Trophoblast cell (in vitro differentiated cells and primary cell): ENCODE data around the gene UBASH3B.

Experiments used
- DNase-seq, 2 donors: peaks; one replicate each; pipeline ENCODE4 v3.0.0-alpha.2; 2016
- H2AFZ ChIP-seq: 2 replicates; pipeline ENCODE4 v1.6.1; 2013; ENCODE audit warnings: low read length, moderate library complexity, mild to moderate bottlenecking; ENCODE audit not compliant: insufficient read depth, poor library complexity
- H2AK5ac ChIP-seq: 2 replicates; pipeline ENCODE4 v1.6.1; 2013; ENCODE audit warnings: mild to moderate bottlenecking, low read length
- H2BK120ac ChIP-seq: 2 replicates; pipeline ENCODE4 v1.6.1; 2013; ENCODE audit warnings: low read length, mild to moderate bottlenecking, moderate library complexity; ENCODE audit not compliant: insufficient read depth, poor library complexity
- H2BK12ac ChIP-seq: 2 replicates; pipeline ENCODE4 v1.6.1; 2013; ENCODE audit warnings: mild to moderate bottlenecking, low read length, moderate library complexity
- H2BK5ac ChIP-seq: 2 replicates; pipeline ENCODE4 v1.6.1; 2013; ENCODE audit warnings: low read length, low read depth, moderate library complexity, mild to moderate bottlenecking; ENCODE audit not compliant: poor library complexity
- H3K14ac ChIP-seq: 2 replicates; pipeline ENCODE4 v1.6.1; 2013; ENCODE audit warnings: mild to moderate bottlenecking, low read length
- H3K18ac ChIP-seq: 2 replicates; pipeline ENCODE4 v1.6.1; 2013; ENCODE audit warnings: mild to moderate bottlenecking, low read length
- H3K23ac ChIP-seq: 2 replicates; pipeline ENCODE4 v1.6.1; 2013; ENCODE audit warnings: low read length
- H3K27ac ChIP-seq: 2 replicates; pipeline ENCODE4 v1.5.1; 2013; ENCODE audit warnings: low read depth, mild to moderate bottlenecking, inconsistent platforms, low read length, moderate library complexity
- H3K27me3 ChIP-seq: 2 replicates; pipeline ENCODE4 v1.6.1; 2013; ENCODE audit warnings: inconsistent platforms, mild to moderate bottlenecking, low read length, moderate library complexity; ENCODE audit not compliant: insufficient read depth
- H3K36me3 ChIP-seq, 2 experiments: 1 replicate in 1 of 2; 2 replicates in 1 of 2; pipeline ENCODE4 v1.6.1; 2013; ENCODE audit warnings: low read length in 2 of 2, mild to moderate bottlenecking in 2 of 2, moderate library complexity in 1 of 2; ENCODE audit not compliant: insufficient read depth in 2 of 2, control insufficient read depth in 1 of 2
- H3K4ac ChIP-seq: 2 replicates; pipeline ENCODE4 v1.6.1; 2013; ENCODE audit warnings: low read depth, mild to moderate bottlenecking, low read length, moderate library complexity
- H3K4me1 ChIP-seq, 2 experiments: 1 replicate in 1 of 2; 2 replicates in 1 of 2; pipeline ENCODE4 v1.6.1; 2013; ENCODE audit warnings: low read length in 2 of 2, mild to moderate bottlenecking in 2 of 2, moderate library complexity in 1 of 2; ENCODE audit not compliant: insufficient read depth in 2 of 2, control insufficient read depth in 1 of 2
- H3K4me2 ChIP-seq: 2 replicates; pipeline ENCODE4 v1.6.1; 2013; ENCODE audit warnings: inconsistent platforms, mild to moderate bottlenecking, low read length, moderate library complexity
- H3K4me3 ChIP-seq: 2 replicates; pipeline ENCODE4 v1.5.1; 2013; ENCODE audit warnings: mild to moderate bottlenecking, low read depth, low read length, inconsistent platforms
- H3K79me1 ChIP-seq: one replicate; pipeline ENCODE4 v1.6.1; 2013; ENCODE audit warnings: low read length
- H3K79me2 ChIP-seq: 2 replicates; pipeline ENCODE4 v1.6.1; 2013; ENCODE audit warnings: low read length, mild to moderate bottlenecking; ENCODE audit not compliant: control insufficient read depth, insufficient read depth, poor library complexity
- H3K9ac ChIP-seq: 2 replicates; pipeline ENCODE4 v1.6.1; 2013; ENCODE audit warnings: mild to moderate bottlenecking, low read length
- H3K9me3 ChIP-seq: 2 replicates; pipeline ENCODE4 v1.6.1; 2013; ENCODE audit warnings: low read depth, mild to moderate bottlenecking, control low read depth, inconsistent platforms, low read length; ENCODE audit not compliant: insufficient read depth
- H4K12ac ChIP-seq: 2 replicates; pipeline ENCODE4 v1.6.1; 2013; ENCODE audit warnings: low read depth, mild to moderate bottlenecking, low read length, moderate library complexity
- H4K8ac ChIP-seq: 2 replicates; pipeline ENCODE4 v1.6.1; 2013; ENCODE audit warnings: low read depth, mild to moderate bottlenecking, low read length, moderate library complexity
- H4K91ac ChIP-seq: one replicate; pipeline ENCODE4 v1.6.1; 2013; ENCODE audit warnings: low read depth, mild to moderate bottlenecking, low read length, moderate library complexity
- WGBS: extraction: QIAGEN DNeasy Blood & Tissue Kit; methylation state at CpG from one replicate; pipeline ENCODE4 v1.1.7; 2013; ENCODE audit warnings: missing lambda C conversion rate; ENCODE audit not compliant: insufficient read length, insufficient coverage; ENCODE audit errors: extremely low coverage; 5-methylcytosine and 5-hydroxymethylcytosine counted together

The UBASH3B gene

DNA sequence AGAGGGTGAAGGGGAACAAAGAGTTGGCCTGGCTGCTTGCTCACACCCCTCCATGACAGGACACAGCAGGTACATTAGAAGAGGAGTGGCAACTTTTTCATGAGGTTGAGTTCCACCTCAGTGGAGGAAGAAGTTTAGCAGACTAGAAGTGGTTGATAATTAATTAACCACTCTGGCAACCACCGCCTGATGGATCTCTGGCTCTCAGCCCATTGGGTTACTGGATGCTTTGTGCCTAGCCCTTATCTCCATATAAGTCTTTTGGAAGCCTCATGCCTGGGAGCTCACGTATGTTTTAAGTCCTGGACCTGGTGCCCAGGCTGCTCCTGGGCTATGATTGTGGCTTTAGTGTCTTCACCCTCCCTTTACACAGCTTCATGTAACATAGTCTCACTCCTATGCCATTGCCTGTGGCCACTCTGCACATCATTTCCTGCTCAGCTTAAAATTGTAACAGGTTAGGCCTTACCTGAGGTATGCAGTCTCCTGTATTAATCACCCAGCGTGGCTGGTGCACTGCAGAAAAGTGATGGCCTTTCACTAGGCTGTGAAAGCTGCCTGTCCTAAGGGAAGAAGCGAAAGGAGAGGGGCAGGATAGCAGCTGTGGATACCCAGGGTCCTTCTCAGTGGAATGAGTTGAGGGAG, 110.1 kb downstream of the UBASH3B start:
- no peaks in the 10 kb centered on the region for H3K79me2 ChIP-seq
- H3K27me3 ChIP-seq, result no peaks in the 10 kb centered on the region
- no peak overlapping the region for H4K8ac ChIP-seq
- no peak overlapping the region for H2BK120ac ChIP-seq
- H2BK12ac ChIP-seq, result no peak overlapping the region
- H4K91ac ChIP-seq, result no peak overlapping the region
- H3K4ac ChIP-seq, result no peak overlapping the region
- no peak overlapping the region for H4K12ac ChIP-seq
- no peak for DNase-seq
- no CpG with 5 or more reads among the region's 4 CpGs for WGBS
- H2AFZ ChIP-seq, result no peak overlapping the region
- no peak overlapping the region for H3K4me2 ChIP-seq
- H3K79me1 ChIP-seq, result no peaks in the 10 kb centered on the region
- no peak overlapping the region for H3K18ac ChIP-seq
- H3K4me3 ChIP-seq, result no peak overlapping the region
- no peak overlapping the region for H3K27ac ChIP-seq
- no peak overlapping the region for H3K23ac ChIP-seq
- no peak overlapping the region for H2BK5ac ChIP-seq
- no peaks in the 10 kb centered on the region for H3K9me3 ChIP-seq
- no peak overlapping the region for H3K9ac ChIP-seq
- H3K36me3 ChIP-seq, result no peaks in the 10 kb centered on the region
- H3K14ac ChIP-seq, result no peak overlapping the region
- peaks cover 3 to 10% of the 10 kb centered on the region in 2 experiments for H3K4me1 ChIP-seq
- no peak overlapping the region for H2AK5ac ChIP-seq

DNA sequence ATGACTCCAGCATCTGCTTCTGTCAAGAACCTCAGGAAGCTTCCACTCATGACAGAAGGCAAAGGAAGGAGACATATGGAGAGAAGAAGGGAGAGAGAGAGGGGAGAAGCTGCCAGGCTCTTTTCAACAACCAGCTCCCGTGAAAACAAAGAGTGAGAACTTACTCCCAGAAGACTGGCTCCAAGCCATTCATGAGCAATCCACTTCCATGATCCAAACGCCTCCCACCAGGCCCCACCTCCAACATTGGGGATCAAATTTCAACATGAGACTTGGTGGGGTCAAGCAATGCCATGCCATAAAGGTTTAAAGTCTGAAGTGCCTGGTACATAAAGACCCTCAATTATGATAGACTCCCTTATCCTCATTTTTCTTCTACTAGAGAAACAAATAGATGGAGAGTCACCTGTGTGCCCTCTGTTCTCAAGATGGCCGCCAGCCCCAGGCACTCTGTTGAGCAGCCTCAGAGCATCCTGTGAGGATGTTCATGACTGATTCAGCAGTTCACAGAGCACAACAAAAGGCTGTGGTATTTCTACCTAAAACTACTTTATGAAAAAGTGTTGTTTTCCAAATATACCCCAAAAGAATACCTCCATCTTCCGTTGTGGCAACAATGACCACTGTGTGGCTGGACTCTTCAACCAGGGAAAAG, 113.7 kb downstream of the UBASH3B start:
- Histone ChIP-seq H2AFZ (no peak overlapping the region), H4K91ac (no peak overlapping the region), H3K36me3 (no peaks in the 10 kb centered on the region), H3K9me3 (no peaks in the 10 kb centered on the region), H3K79me2 (peaks cover 4% of the 10 kb centered on the region), H4K12ac (no peak overlapping the region), H2BK120ac (no peak overlapping the region), H3K27me3 (no peaks in the 10 kb centered on the region), H3K4me2 (no peak overlapping the region), H3K79me1 (peaks cover 4% of the 10 kb centered on the region), H4K8ac (no peak overlapping the region), H3K14ac (no peak overlapping the region), H2AK5ac (no peak overlapping the region), H2BK5ac (no peak overlapping the region), H3K18ac (no peak overlapping the region), H3K9ac (no peak overlapping the region), H3K27ac (no peak overlapping the region), H2BK12ac (no peak overlapping the region), H3K4me3 (no peak overlapping the region), H3K4me1 (peaks cover 8 to 12% of the 10 kb centered on the region in 2 experiments), H3K23ac (no peak overlapping the region), H3K4ac (no peak overlapping the region)
- no peak for DNase-seq
- WGBS, result no CpG with 5 or more reads among the region's 4 CpGs

DNA sequence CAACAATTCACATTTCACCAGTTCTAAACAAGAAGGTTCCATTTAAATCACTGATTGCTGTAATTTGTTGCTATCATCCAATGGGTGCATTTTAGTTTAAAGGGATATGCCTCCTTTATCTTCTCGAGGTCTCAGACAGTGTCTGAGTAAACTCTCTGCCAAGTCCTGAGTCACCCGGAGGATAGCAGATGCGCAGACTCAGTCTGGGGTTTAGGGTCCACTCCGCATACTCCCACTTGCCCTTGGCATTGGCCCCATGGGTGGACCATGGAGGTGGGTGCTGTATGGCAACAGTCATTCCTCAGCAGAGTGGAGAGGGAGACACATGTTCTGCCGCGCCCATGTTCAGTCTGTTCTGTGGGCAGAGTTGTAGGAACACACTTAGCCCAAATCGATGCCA, 117.4 kb downstream of the UBASH3B start:
- Histone ChIP-seq H2AFZ (no peak overlapping the region), H2BK12ac (no peak overlapping the region), H3K4me3 (no peak overlapping the region), H3K9me3 (no peaks in the 10 kb centered on the region), H4K8ac (no peak overlapping the region), H3K36me3 (peaks cover 6% of the 10 kb centered on the region in 2 experiments), H3K18ac (peak overlapping the region; percentile 24), H3K27me3 (no peaks in the 10 kb centered on the region), H4K12ac (no peak overlapping the region), H2BK120ac (no peak overlapping the region), H3K14ac (no peak overlapping the region), H3K79me1 (peaks cover 7% of the 10 kb centered on the region), H3K4me1 (peaks cover 13 to 18% of the 10 kb centered on the region in 2 experiments), H3K27ac (no peak overlapping the region), H3K79me2 (peaks cover 9% of the 10 kb centered on the region), H3K9ac (no peak overlapping the region), H3K4me2 (no peak overlapping the region), H3K4ac (no peak overlapping the region), H3K23ac (no peak overlapping the region), H2BK5ac (no peak overlapping the region), H2AK5ac (no peak overlapping the region), H4K91ac (peak overlapping the region; percentile 23)
- no peak for DNase-seq
- no CpG with 5 or more reads among the region's 7 CpGs for WGBS

DNA sequence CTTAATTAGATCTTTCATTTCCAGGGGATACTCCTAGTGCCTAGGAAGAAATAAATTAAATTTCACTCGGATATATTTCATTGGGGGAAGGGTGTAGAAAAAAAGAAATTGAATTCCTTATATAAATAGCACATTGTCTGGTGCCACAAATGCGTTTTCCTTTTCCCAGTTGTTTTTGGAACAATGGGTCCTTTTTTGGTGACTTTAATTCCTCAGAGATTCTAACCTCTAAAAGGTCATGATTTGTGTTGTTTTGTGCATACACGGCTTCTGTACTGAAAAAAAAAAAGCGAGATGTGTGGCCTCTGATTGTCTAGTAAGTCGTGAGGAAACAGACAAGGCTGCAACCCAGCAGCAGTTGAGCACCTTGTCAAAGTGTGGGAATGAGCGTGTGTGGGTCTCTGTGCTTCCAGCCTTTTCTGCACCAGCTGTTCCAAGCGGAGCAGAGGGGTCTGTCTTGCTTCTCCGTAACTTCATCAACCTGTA, 118.3 kb downstream of the UBASH3B start:
- H3K79me2 ChIP-seq, result peaks cover 9% of the 10 kb centered on the region
- peak overlapping the region; percentile 22 for H3K4ac ChIP-seq
- H2BK12ac ChIP-seq, result no peak overlapping the region
- H4K12ac ChIP-seq, result no peak overlapping the region
- H2AK5ac ChIP-seq, result no peak overlapping the region
- H2BK120ac ChIP-seq, result no peak overlapping the region
- no peak overlapping the region for H2BK5ac ChIP-seq
- H3K9ac ChIP-seq, result no peak overlapping the region
- no peak overlapping the region for H3K23ac ChIP-seq
- H3K9me3 ChIP-seq, result no peaks in the 10 kb centered on the region
- no peak overlapping the region for H2AFZ ChIP-seq
- peak overlapping the region; percentile 64 for H3K18ac ChIP-seq
- no peak overlapping the region for H3K27ac ChIP-seq
- no peak overlapping the region for H3K4me3 ChIP-seq
- H3K27me3 ChIP-seq, result no peaks in the 10 kb centered on the region
- H3K4me1 ChIP-seq, result peaks cover 13 to 18% of the 10 kb centered on the region in 2 experiments
- H4K91ac ChIP-seq, result peak overlapping the region; percentile 18
- peak overlapping the region; percentile 19 for H3K14ac ChIP-seq
- no peak for DNase-seq
- no CpG with 5 or more reads among the region's 8 CpGs for WGBS
- H3K4me2 ChIP-seq, result no peak overlapping the region
- H3K79me1 ChIP-seq, result peaks cover 9% of the 10 kb centered on the region
- peaks cover 6% of the 10 kb centered on the region in 2 experiments for H3K36me3 ChIP-seq
- H4K8ac ChIP-seq, result no peak overlapping the region
